Endothelial cell (in vitro differentiated cells): Measurements from ENCODE around the gene ESRP2. TPM values are rescaled to one million over a fixed set of nuclear protein-coding genes. Genes with fewer than 3 reads are reported as not detected.

ENCODE experiments used
- DNase-seq: peaks from one replicate; pipeline ENCODE4 v3.0.0; 2021; ENCODE audit warnings: low spot score
- H3K27ac Mint-ChIP-seq: one replicate; pipeline ENCODE4 v1.8.0; 2021; ENCODE audit warnings: mixed read lengths, inconsistent platforms; ENCODE audit not compliant: unreplicated experiment
- H3K27me3 Mint-ChIP-seq: one replicate; pipeline ENCODE4 v1.8.0; 2021; ENCODE audit warnings: mild to moderate bottlenecking, moderate library complexity, mixed read lengths, inconsistent platforms; ENCODE audit not compliant: unreplicated experiment
- H3K36me3 Mint-ChIP-seq: one replicate; pipeline ENCODE4 v1.8.0; 2021; ENCODE audit warnings: mild to moderate bottlenecking, low read depth, mixed read lengths, inconsistent platforms; ENCODE audit not compliant: unreplicated experiment
- H3K4me1 Mint-ChIP-seq: one replicate; pipeline ENCODE4 v1.8.0; 2021; ENCODE audit warnings: mild to moderate bottlenecking, mixed read lengths, inconsistent platforms; ENCODE audit not compliant: unreplicated experiment
- H3K4me3 Mint-ChIP-seq: one replicate; pipeline ENCODE4 v1.8.0; 2021; ENCODE audit warnings: mild to moderate bottlenecking, mixed read lengths, inconsistent platforms; ENCODE audit not compliant: unreplicated experiment
- H3K9me3 Mint-ChIP-seq: one replicate; pipeline ENCODE4 v1.8.0; 2021; ENCODE audit warnings: mixed read lengths, inconsistent platforms; ENCODE audit not compliant: unreplicated experiment
- CTCF ChIP-seq: fragments of 200-600 bp; sonication (generic); IDR thresholded peaks from one replicate; pipeline ENCODE4 v1.5.0; 2021; ENCODE audit warnings: antibody characterized with exemption; ENCODE audit not compliant: unreplicated experiment
- total RNA-seq: library from RNA; stranded (reverse); fragmentation: NEBNext Ultra II Directional; extraction: Animal tissue kit (Norgen Biotek cat#: 25700); gene quantifications from one replicate; pipeline ENCODE4 v1.2.1, GENCODE V29; 2021; ENCODE audit not compliant: unreplicated experiment

Gene ESRP2
- total RNA-seq, 1 donor from 2014 or later: 0.64 TPM

- DNase-seq: no peak
- peaks cover 20% of the 10 kb centered on the region for H3K4me1 Mint-ChIP-seq
Measured at GRCh38 chr16:68235108-68235886, 630 bp downstream of the ESRP2 start.

GRCh38 chr16:68234188-68235107, 1.5 kb downstream of the ESRP2 start:
- Mint-ChIP-seq H3K36me3 (no peaks in the 10 kb centered on the region), H3K4me1 (peaks cover 20% of the 10 kb centered on the region), H3K4me3 (peak overlapping the region; percentile 79), H3K27ac (peak overlapping the region; percentile 34), H3K9me3 (no peaks in the 10 kb centered on the region), H3K27me3 (peaks cover 30% of the 10 kb centered on the region)
- DNase-seq: no peak
- TF ChIP-seq CTCF: no peak

More at GRCh38 chr16:68235108-68235886, 630 bp downstream of the ESRP2 start:
- H3K27ac Mint-ChIP-seq: no peak overlapping the region
- no peak overlapping the region for H3K4me3 Mint-ChIP-seq
- peaks cover 31% of the 10 kb centered on the region for H3K27me3 Mint-ChIP-seq
- no peaks in the 10 kb centered on the region for H3K9me3 Mint-ChIP-seq
- no peak for TF ChIP-seq CTCF
- no peaks in the 10 kb centered on the region for H3K36me3 Mint-ChIP-seq

- Mint-ChIP-seq H3K4me1 (peaks cover 20% of the 10 kb centered on the region), H3K4me3 (no peak overlapping the region), H3K36me3 (no peaks in the 10 kb centered on the region), H3K27me3 (peaks cover 27% of the 10 kb centered on the region), H3K27ac (no peak overlapping the region), H3K9me3 (no peaks in the 10 kb centered on the region)
- TF ChIP-seq CTCF: no peak
- DNase-seq: no peak
Measured at GRCh38 chr16:68233835-68234187, 2.1 kb downstream of the ESRP2 start.

- Mint-ChIP-seq H3K4me3 (peak overlapping the region; percentile 29), H3K27me3 (peaks cover 28% of the 10 kb centered on the region), H3K9me3 (no peaks in the 10 kb centered on the region), H3K27ac (peak overlapping the region; percentile 26), H3K4me1 (peaks cover 20% of the 10 kb centered on the region), H3K36me3 (no peaks in the 10 kb centered on the region)
- TF ChIP-seq CTCF: no peak
- no peak for DNase-seq
Measured at GRCh38 chr16:68233085-68233834, 2.7 kb downstream of the ESRP2 start.
